ENCODE data around the gene SNAI3.

SNAI3 gene

DNA sequence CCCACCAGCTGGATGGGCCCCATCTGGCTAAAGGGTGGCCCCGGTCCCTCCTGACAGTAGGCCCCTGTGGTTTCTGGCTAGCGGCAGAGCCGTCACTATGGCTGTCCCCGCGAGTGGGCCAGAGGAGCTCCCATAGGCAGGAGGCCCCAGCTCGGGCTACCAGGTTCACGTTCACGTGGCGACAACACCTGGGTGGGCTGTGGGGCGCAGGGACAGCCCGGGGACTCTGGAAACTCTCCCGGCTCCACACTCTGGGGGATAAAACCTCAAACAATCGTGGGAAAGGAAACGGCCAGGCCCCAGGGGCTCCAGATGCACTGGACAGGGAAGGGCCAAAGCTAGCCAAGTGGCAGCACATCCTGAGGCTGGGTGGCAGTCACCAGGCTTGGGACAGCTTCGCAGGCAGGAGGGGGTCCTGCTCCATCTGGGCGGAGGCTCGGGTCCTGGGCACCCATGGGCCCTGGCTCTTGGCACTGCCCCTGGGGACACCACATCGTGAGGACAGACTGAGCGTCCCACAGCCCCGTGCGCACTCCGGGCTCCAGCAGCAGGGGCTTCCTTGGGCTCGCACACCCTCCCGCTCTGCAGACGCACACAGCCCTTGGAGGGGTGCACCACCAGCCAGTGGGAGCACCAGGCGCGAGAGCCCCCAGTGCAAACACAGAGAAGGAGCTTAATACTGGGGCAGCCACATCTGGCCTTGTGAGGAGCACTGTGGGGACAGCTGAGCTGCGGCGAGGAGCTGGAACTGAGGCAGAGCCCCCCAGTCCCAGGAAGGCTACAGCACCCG is 15.5 kb upstream of the SNAI3 start:
- Histone ChIP-seq H4K20me1 (ENCODE audit: low read depth, low read length) (no peaks in the 10 kb centered on the region; the same call in 1 of the 2 replicates), H3K79me2 (ENCODE audit: insufficient read depth, low read length) (peaks cover 3% of the 10 kb centered on the region; the same call in 1 of the 2 replicates), H3F3A (ENCODE audit: insufficient read depth) (no peaks in the 10 kb centered on the region), H3K9ac (ENCODE audit: low read length) (peak overlapping the region; percentile 50), H3K4me3 (ENCODE audit: insufficient read depth, low read length, poor library complexity, severe bottlenecking) (no peak overlapping the region), H3K9me3 (ENCODE audit: insufficient read depth, low read length) (no peaks in the 10 kb centered on the region), H3K9me2 (replicated peaks; ENCODE audit: insufficient read depth, low read length) (no peaks in the 10 kb centered on the region), H3K36me3 (ENCODE audit: low read length) (no peaks in the 10 kb centered on the region), H2AFZ (ENCODE audit: low read depth, low read length, severe bottlenecking) (no peak overlapping the region), H3K4me2 (ENCODE audit: low read depth, low read length, poor library complexity, severe bottlenecking) (peak overlapping the region; percentile 52), H3K27me3 (ENCODE audit: low read length) (no peaks in the 10 kb centered on the region), H3K27ac (ENCODE audit: low read depth, low read length) (no peak overlapping the region)
- TF ChIP-seq CTCF (IDR thresholded peaks at IDR 0.05; ENCODE audit: insufficient read depth, low read length, poor library complexity, severe bottlenecking) (no peak), EZH2phosphoT487 (conservative IDR thresholded peaks at IDR 0.05; ENCODE audit: low read length) (no peak)

- peak overlapping the region; percentile 37 for H2AFZ ChIP-seq (ENCODE audit: low read depth, low read length, severe bottlenecking)
- 0 out of 2 replicates have a peak overlapping the region, but pooled peaks have one; percentile 22 for H3K27ac ChIP-seq (ENCODE audit: low read depth, low read length)
- no peaks in the 10 kb centered on the region for H3K27me3 ChIP-seq (ENCODE audit: low read length)
- no peaks in the 10 kb centered on the region for H3F3A ChIP-seq (ENCODE audit: insufficient read depth)
- H3K79me2 ChIP-seq (ENCODE audit: insufficient read depth, low read length): no peaks in the 10 kb centered on the region
- no peak for TF ChIP-seq CTCF (IDR thresholded peaks at IDR 0.05; ENCODE audit: insufficient read depth, low read length, poor library complexity, severe bottlenecking)
- TF ChIP-seq EZH2phosphoT487 (conservative IDR thresholded peaks at IDR 0.05; ENCODE audit: low read length): no peak
- no peaks in the 10 kb centered on the region for H3K36me3 ChIP-seq (ENCODE audit: low read length)
- H3K4me2 ChIP-seq (ENCODE audit: low read depth, low read length, poor library complexity, severe bottlenecking): peak overlapping the region; percentile 52
- peak overlapping the region; percentile 24 for H3K4me3 ChIP-seq (ENCODE audit: insufficient read depth, low read length, poor library complexity, severe bottlenecking)
- no peaks in the 10 kb centered on the region for H3K9me2 ChIP-seq (replicated peaks; ENCODE audit: insufficient read depth, low read length)
- H4K20me1 ChIP-seq (ENCODE audit: low read depth, low read length): no peaks in the 10 kb centered on the region; the same call in 1 of the 2 replicates
- H3K9me3 ChIP-seq (ENCODE audit: insufficient read depth, low read length): no peaks in the 10 kb centered on the region
- peak overlapping the region; percentile 50 for H3K9ac ChIP-seq (ENCODE audit: low read length)
Observed at GRCh38 chr16:88700636-88701482, 14.6 kb upstream of the SNAI3 start.

DNA sequence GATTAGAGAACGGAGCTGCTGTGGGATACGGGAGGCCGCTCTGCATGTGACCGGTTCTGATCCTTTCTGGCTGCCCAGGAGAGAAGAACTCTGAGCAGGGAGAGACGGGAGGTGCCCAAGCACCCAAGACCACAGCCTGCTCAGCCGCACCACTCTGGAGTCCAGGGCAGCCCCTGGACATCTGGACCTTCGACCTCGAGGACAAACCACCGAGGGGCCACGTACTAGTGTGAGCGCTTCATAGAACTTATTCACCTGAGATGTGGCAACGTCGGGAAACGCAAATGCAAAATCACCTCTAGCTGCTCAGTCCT is 14.0 kb upstream of the SNAI3 start:
- Histone ChIP-seq H3K36me3 (ENCODE audit: low read length) (no peaks in the 10 kb centered on the region), H3K9me2 (replicated peaks; ENCODE audit: insufficient read depth, low read length) (no peaks in the 10 kb centered on the region), H3F3A (ENCODE audit: insufficient read depth) (no peaks in the 10 kb centered on the region), H2AFZ (ENCODE audit: low read depth, low read length, severe bottlenecking) (no peak overlapping the region), H3K27me3 (ENCODE audit: low read length) (no peaks in the 10 kb centered on the region), H3K27ac (ENCODE audit: low read depth, low read length) (0 out of 2 replicates have a peak overlapping the region, but pooled peaks have one; percentile 22), H3K4me2 (ENCODE audit: low read depth, low read length, poor library complexity, severe bottlenecking) (peak overlapping the region; percentile 52), H3K4me3 (ENCODE audit: insufficient read depth, low read length, poor library complexity, severe bottlenecking) (no peak overlapping the region), H3K9ac (ENCODE audit: low read length) (peak overlapping the region; percentile 50), H3K9me3 (ENCODE audit: insufficient read depth, low read length) (no peaks in the 10 kb centered on the region), H4K20me1 (ENCODE audit: low read depth, low read length) (no peaks in the 10 kb centered on the region; the same call in 1 of the 2 replicates), H3K79me2 (ENCODE audit: insufficient read depth, low read length) (no peaks in the 10 kb centered on the region)
- TF ChIP-seq EZH2phosphoT487 (conservative IDR thresholded peaks at IDR 0.05; ENCODE audit: low read length) (no peak), CTCF (IDR thresholded peaks at IDR 0.05; ENCODE audit: insufficient read depth, low read length, poor library complexity, severe bottlenecking) (no peak)

All from SU-DHL-6 (cell line).